Cerebellar cortex (tissue), 1 donor: ENCODE data around the gene ECEL1.
A peak's percentile ranks its signal among the peaks of the same experiment; 100 is the strongest.
"Not testable (repeated sequence)": the region's sequence is repeated elsewhere in the genome, so short reads cannot be mapped to it uniquely, and the experiment has no call there.

ENCODE experiments used
- DNase-seq: peaks from one replicate; pipeline ENCODE4 v3.0.0-alpha.2; 2015; ENCODE audit warnings: low spot score

Gene ECEL1, protein sequence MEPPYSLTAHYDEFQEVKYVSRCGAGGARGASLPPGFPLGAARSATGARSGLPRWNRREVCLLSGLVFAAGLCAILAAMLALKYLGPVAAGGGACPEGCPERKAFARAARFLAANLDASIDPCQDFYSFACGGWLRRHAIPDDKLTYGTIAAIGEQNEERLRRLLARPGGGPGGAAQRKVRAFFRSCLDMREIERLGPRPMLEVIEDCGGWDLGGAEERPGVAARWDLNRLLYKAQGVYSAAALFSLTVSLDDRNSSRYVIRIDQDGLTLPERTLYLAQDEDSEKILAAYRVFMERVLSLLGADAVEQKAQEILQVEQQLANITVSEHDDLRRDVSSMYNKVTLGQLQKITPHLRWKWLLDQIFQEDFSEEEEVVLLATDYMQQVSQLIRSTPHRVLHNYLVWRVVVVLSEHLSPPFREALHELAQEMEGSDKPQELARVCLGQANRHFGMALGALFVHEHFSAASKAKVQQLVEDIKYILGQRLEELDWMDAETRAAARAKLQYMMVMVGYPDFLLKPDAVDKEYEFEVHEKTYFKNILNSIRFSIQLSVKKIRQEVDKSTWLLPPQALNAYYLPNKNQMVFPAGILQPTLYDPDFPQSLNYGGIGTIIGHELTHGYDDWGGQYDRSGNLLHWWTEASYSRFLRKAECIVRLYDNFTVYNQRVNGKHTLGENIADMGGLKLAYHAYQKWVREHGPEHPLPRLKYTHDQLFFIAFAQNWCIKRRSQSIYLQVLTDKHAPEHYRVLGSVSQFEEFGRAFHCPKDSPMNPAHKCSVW

DNA sequence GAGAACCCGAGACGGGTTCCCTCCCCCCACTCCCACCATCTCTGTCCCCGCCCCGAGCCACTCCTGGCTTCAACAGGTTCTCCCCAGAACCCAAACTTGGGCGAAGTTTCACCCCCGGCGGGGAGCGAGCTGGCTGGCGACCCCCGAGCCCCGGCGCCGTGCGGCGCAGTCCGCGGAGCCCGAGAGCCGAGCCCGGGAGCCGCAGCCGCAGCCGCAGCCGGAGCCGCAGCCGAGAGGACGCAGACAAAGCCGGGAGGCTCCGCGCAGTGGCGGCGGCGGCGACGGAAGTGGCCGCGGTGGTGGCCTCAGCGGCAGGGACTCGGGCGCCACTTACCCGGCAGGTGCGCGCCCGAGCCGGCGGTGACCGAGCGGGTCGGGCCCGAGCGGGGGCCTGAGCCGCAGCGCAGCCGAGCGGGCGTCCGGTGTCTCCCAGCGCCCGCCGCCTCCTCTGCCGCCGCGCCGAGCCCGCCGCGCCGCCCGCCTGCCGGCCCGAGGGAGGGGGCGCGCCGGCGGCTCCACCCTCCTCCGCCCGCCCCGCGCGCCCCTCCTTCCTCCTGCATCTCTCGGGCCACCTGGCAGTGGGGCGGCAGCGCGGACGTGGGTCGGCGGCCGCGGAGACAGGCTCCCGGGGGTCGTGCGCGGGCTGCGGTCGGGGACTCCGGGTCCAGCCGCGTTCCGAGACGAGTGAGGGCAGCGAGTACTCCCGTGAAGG is at the start of gene ECEL1:
TSS of gene ECEL1 (minus strand) at position 450 of the 712 bp plus-strand sequence. CDS start 1,181 bp downstream, outside the sequence.
- no peak for DNase-seq

DNA sequence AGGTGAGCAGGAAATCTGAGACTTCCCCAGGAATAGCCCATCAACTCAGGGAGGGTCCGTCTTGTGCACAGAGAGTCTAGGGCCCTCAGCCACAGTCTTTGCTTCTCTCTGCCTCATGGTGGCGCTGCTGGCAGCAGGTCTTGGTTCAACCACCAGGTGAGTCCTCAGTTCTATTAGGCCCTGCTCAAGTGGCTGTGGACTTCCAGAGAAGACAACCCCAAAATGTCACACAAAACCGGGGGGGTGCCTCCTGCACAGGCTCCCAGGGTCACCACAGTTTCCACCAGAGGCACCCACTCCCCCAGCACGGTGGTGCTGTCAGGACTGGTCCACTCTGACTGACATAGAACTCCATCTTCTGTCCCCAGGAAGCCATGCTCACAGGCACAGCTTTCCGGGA is 49.4 kb upstream of the ECEL1 start:
- peak; percentile 40 for DNase-seq

DNA sequence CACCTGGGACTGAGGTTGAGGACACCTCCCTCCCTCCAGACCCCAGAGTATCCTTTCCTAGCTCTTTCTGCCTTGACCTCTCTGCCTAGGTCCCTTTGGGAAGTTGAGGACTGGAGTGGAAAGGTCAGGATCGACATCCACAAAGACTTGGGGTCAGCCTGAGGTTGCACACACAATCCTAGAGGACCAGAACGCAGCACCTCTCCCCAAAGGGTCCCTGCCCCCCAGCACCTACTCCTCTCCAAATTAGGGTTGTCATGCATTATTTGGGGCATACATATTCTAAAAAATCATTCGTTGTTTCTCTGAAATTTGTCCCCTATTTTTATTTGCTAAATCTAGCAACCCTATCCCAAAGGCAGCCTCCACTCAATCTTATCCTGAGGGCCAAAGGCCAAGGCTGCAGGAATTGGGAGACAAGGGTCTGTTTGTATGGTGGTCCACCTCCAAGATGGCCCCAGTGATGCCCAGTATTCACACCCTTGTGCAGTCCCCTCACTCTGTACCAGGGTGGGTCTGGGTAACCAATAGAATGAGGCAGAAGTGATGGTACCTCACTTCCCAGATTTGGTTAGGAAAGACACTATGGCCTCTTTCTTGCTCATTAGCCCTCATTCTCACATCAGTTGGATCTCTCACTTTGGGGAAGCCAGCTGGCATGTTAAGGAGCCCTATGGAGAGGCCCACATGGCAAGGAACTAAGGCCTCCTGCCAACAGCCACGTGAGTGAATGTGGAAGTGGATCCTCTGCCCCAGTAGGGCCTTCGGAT is 48.3 kb upstream of the ECEL1 start:
- DNase-seq, result no peak

DNA sequence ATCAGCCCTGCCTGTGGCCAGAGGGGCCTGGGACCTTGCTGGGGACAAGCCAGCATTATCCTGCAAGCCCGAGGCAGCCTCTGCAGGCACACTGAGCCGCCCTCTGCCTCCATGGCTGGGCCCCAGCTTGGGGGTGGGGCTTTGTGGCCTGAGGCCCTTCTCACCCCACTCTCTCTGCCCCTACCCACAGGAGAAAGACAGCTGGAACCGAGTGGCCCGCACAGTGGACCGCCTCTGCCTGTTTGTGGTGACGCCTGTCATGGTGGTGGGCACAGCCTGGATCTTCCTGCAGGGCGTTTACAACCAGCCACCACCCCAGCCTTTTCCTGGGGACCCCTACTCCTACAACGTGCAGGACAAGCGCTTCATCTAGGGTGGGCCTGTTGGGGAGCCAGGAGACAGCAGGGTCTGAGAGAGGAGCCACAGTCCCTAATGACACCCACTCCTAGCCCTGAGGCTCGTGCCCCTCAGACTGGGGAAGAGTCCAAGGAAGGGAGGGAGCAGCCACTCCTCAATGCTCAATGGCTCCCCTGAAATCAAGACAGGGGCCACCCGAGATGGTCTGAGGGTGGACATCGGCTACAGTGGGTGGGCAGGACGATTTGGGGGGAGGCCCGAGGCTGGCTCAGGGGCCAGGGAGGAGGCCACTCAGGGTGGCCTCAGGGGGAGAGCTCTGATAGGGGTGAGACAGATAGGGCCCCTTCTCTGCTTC is 47.5 kb upstream of the ECEL1 start:
- no peak for DNase-seq

DNA sequence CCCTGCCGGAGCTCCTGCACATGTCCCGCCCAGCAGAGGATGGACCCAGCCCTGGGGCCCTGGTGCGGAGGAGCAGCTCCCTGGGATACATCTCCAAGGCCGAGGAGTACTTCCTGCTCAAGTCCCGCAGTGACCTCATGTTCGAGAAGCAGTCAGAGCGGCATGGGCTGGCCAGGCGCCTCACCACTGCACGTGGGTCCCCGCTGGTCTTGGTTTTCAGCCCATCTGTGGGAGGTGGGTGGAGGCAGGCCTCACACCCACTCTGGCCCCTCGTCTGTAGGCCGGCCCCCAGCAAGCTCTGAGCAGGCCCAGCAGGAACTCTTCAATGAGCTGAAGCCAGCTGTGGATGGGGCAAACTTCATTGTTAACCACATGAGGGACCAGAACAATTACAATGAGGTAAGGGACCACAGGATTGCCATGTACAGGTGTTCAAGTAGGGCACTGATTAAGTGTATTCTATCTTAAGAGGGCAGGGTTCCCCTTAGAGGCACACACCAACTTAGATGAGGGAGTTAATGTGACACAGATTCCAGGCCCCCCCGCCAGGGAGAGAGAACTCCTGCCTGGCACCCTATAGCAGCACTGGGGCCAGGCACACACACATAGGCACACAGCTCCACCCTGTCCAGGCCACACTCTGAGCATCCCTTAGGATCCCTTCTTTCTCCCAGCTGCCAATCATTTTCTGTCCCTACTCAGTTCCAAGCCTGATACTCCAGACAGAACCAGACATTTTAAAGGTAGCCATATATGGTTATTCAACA is 46.5 kb upstream of the ECEL1 start:
- no peak for DNase-seq

DNA sequence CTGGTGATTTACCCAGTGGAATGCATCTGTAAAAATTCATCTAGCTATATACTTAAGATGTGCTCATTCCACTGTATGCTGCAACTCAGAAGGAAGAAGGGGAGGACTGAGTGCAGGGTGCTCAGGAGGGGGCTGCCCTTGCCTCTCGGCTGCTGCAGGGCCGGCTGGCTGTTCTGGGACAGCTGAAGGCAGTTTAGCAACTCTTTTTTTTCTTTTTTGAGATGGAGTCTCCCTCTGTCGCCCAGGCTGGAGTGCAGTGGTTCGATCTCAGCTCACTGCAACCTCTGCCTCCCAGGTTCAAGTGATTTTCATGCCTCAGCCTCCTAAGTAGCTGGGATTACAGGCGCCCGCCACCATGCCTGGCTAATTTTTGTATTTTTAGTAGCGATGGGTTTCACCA is 45.2 kb upstream of the ECEL1 start:
- DNase-seq, result not testable (repeated sequence)

DNA sequence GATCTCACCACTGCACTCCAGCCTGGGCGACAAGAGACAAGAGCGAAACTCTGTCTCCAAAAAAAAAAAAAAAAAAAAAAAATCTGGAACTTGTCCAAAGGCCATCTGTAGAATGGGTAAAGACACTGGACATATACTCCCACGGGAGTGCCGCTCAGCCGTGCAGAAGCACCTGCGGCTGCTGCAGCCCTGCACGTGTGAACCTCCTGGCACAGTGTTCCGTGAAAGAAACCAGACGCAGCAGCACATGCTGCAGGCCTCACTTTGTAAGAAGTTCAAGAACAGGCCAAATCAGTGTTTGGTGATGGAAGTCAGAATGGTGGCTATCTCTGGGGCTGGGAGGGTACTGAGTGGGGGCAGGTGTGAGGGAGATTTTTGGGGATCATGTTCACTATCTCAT is 44.8 kb upstream of the ECEL1 start:
- no peak for DNase-seq

DNA sequence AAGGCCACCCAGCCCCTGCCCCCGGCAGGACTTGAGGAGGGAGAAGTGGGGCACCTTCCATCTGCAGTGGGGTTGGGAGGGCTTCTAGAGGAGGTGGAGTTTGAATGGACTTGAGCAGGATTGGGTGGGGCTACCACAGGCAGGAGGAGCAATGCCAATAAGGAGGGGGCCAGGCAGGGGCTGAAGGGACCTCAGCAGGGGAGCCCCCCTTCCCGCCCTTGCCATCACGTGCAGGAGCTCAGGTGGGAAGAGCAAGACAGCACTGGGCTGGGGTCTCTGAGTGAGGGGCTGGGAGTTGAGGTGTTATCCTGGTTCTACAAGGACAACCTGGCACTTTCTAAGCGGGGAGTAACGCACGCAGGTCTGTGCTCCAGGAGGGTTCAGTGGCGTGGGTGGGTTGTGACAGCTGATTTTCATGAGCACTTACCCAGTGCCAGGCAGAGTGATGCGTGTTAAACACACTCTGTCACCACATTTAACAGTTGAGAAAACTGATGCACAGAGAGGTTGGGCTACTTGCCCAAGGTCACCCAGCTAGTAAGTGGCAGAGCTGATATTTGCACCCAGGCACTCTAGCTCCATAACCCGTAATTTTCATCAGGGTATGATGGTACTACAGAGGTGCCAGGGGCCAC is 43.1 kb upstream of the ECEL1 start:
- no peak for DNase-seq

DNA sequence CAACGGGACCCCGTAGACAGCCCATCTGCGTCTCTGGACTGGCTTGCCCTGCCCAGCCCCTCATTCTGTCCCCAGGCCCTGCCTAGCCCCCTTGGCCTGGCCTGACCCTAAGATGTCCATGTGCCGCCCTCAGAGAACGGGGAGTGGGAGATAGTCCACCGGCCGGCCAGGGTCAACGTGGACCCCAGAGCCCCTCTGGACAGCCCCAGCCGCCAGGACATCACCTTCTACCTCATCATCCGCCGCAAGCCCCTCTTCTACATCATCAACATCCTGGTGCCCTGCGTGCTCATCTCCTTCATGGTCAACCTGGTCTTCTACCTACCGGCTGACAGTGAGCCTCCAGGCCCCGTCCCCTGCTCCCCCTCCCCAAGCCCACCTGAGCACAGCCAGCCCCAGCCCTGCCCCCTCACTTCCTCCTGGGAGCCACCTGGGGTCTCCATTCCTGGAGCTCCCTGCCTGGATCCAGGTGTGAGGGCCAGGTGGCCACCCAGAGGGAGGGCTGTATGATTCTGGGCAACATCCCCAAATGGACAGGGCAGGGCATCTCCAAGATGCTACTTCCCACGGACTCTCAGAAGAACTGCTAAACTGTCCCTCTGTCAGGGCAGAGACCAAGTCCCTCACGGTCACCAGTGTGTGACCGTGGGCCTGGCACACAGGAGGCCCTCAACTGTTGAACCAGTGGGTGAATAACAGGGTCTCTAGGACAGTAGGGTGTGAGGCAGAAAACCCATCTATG is 42.3 kb upstream of the ECEL1 start:
- no peak for DNase-seq

DNA sequence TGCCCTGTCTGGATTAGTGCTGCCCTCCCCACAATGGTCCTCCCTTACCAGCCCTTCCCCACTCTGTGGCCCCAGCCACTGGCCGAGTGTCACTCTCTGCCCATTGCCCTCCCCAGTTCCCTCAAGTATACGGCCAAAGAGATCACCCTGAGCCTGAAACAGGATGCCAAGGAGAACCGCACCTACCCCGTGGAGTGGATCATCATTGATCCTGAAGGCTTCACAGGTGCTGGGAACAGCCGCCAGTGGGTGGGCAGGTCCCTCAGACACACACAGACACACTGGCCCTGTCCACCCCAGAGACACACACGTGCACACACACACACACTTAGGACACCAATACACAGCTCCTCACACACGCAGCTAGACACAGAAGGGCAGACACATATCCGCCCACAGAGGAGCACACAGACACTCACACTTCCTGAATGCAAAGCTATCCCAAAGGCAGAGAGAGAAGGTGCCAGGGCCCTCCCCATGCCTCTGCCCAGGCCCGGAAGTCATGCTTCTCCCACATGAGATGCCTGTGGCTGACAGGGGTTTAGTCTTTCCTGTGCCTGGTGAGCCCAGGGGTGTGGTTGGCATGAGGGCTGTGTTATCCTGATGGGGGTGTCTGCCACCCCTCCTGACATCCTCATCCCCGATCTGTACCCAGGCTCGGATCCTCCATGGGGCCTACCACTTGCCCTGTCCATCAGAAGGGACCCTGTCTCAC is 41.3 kb upstream of the ECEL1 start:
- no peak for DNase-seq

DNA sequence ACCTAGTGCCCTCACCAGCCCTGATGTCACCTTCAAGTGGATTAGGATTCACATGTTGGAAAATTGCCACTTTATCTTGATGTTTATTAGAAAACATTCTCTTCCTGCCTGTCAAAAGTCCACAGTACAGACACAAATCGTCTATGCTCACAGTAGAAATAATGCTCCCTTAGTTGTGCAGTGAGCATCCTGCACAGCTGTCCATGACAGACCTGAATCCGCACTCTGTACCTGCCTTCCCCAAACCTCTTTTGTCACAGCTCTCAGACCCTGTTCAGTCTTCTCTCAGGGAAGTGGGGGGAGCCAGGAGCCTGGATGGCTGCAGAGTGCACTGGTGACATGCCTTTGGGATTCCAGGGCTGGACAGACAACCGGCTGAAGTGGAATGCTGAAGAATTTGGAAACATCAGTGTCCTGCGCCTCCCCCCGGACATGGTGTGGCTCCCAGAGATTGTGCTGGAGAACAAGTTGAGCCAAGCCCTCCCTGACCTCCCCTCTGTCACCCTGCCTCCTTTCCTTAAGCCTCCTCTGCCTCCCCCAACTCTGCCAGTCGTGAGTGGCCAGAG is 40.4 kb upstream of the ECEL1 start:
- no peak for DNase-seq

DNA sequence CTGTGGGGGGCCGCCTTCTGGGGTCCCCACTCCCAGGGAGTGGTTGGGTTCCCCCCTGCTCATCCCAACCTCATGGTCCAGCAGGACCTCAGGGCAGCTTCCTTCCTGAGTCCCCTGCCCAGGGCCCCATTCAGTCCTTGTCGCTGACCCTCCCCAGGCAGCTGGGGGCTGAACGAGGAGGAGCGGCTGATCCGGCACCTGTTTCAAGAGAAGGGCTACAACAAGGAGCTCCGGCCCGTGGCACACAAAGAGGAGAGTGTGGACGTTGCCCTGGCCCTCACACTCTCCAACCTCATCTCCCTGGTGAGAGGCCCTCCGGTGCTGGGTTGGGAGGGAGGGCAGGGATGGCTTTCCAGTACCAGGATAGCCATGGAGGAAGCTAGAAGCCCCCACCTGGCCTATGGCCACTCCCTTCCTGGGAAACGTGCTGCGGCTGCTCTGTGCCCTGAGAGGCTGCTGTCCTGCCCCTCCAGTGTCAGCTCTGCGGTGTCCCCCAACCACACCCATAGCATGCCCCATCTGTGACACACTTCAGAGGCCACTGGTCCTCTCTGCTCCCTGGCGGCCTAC is 38.8 kb upstream of the ECEL1 start:
- DNase-seq, result no peak

DNA sequence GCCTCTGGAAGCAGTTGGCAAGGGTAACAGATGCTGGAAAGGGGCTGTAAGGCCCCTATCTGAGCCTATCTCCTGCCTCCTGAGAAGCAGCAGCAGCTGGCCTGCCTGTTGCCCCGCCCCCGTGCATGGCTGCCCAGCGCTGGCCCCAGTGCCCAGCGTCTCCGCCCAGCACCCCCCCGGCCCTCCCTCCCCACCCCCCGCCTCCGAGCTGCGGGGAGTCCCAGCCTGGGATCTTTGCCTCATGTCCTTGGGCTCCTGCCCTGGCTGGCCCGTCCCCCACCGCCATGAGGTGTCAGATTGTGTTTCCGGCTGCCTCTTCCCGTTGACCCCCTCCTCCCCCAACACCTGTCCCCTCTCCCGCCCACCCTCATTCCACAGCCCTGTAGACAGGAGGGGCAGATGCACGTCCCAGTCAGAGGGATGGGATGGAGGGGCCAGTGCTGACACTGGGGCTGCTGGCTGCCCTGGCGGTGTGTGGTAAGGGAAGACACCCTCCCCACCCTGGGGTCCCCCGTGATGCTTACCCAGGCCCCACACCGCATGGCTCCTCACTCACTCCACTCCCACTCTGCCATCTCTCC is 38.2 kb upstream of the ECEL1 start, which contains the start of gene CHRND:
TSS of gene CHRND (plus strand) at position 370 of the 581 bp plus-strand sequence. CDS start at position 426, 56 bp downstream.
- no peak for DNase-seq

DNA sequence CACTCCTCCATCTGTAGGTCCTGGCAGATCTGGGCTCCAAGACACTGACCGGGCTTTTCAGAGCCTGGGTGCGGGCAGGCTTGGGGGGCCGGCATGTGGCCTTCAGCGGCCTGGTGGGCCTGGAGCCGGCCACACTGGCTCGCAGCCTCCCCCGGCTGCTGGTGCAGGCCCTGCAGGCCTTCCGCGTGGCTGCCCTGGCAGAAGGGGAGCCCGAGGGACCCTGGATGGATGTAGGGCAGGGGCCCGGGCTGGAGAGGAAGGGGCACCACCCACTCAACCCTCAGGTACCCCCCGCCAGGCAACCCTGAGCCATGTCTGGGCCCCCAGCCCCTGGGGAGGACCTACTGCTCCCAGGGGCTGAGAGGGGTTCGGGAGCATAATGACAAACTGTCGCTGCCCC is 37.6 kb upstream of the ECEL1 start:
- no peak for DNase-seq

DNA sequence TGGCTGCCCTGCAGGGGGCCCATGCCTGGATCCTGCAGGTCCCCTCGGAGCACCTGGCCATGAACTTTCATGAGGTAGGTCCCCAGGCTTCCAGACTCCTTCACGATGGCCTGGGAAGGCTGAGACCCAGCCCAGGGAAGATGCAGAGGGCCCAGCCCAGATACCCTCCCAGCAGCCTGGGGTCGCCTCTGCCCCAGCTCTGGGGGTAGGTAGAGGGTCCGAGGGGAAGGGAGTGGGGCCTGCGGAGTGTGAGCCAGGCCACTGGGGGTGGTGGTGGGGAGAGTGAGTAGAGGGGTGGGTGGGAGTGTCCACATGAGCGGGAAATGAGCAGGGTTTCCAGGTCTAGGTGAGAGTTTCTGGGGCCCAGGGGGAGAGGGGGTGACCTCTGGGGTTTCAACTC is 37.1 kb upstream of the ECEL1 start:
- DNase-seq, result no peak

DNA sequence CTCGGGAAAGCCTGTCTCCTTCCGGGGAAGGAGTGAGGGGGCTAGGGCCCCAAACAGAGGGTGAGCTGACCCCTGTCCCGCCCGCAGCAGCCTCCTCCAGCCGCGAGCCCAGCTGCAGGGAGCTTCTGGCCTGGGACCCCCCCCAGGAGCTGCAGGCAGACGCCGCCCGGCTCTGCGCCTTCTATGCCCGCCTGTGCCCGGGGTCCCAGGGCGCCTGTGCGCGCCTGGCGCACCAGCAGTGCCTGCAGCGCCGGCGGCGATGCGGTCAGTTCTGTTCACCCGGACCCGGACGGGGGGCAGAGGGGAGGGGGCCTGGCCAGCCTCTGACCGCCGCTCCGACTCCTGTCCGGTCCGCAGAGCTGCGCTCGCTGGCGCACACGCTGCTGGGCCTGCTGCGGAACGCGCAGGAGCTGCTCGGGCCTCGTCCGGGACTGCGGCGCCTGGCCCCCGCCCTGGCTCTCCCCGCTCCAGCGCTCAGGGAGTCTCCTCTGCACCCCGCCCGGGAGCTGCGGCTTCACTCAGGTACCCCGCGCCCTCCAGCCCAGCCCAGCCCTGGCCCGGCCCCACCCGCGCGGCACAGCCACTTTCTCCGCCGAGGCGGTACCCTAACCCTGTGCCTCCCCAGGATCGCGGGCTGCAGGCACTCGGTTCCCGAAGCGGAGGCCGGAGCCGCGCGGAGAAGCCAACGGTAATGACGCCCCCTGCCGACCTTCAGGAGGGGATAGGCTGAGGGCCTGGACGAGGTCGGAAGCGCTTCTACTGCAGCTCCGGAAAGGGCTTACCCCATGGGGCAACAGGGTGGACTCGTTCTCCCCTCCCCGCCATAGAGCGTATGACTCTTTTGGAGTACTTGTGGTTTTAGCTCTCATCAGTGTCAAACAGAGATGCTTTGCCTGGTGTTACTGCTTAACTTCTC is 36.3 kb upstream of the ECEL1 start:
- DNase-seq, result peak; percentile 50

DNA sequence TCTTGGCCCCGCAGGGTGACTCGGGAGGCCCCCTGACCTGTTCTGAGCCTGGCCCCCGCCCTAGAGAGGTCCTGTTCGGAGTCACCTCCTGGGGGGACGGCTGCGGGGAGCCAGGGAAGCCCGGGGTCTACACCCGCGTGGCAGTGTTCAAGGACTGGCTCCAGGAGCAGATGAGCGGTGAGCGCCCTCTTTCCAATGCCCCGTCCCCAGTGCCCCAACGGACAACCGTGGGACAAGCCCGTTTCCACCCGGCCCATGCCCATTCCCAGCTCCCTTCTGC is 35.7 kb upstream of the ECEL1 start:
- DNase-seq, result no peak
